Measurements from ENCODE around the gene RASA3. TPM values are rescaled to one million over a fixed set of nuclear protein-coding genes. Genes with fewer than 3 reads are reported as not detected.

RASA3 gene
- total RNA-seq, 2 experiments from 2014 or later = 3.6 to 17.9 TPM

GRCh38 chr13:114025714-114026431 is 106.5 kb downstream of the RASA3 start:
- POLR2A ChIA-PET = no interaction called here
- no peaks in the 10 kb centered on the region for H3K9me2 ChIP-seq (ENCODE audit: insufficient read depth, low read length)
- peaks cover 69% of the 10 kb centered on the region for H3K4me1 ChIP-seq (ENCODE audit: insufficient read depth, low read length, poor library complexity, severe bottlenecking)
- CTCF ChIA-PET (ENCODE audit: unreplicated experiment) = interaction anchor here (0.8 kb wide), 1 partner anchor 84 kb away, joined by 3 read pairs; no protein-coding TSS in a partner anchor
- H3K4me2 ChIP-seq (ENCODE audit: low read length) = peak overlapping the region; percentile 96
- no TSS peak for BruUV-seq (replicated peaks)
- H2AFZ ChIP-seq (ENCODE audit: low read length) = no peak overlapping the region
- H3K79me2 ChIP-seq (ENCODE audit: insufficient read depth, low read depth, low read length) = no peaks in the 10 kb centered on the region
- H4K20me1 ChIP-seq (ENCODE audit: insufficient read depth, low read length) = no peaks in the 10 kb centered on the region
- peak overlapping the region; percentile 89 for H3K27ac ChIP-seq (ENCODE audit: low read depth, low read length, poor library complexity, severe bottlenecking)
- no peaks in the 10 kb centered on the region for H3K9me3 ChIP-seq (ENCODE audit: low read length)
- TF ChIP-seq CTCF (conservative IDR thresholded peaks at IDR 0.05; ENCODE audit: low read length) = no peak; the same call in 1 of the 2 replicates
- no peak for TF ChIP-seq EZH2phosphoT487 (IDR thresholded peaks at IDR 0.05; ENCODE audit: borderline replicate concordance, low read depth, low read length)
- peaks cover 3% of the 10 kb centered on the region; the same call in 1 of the 2 replicates for H3K36me3 ChIP-seq (ENCODE audit: insufficient read depth, low read length)
- peak overlapping the region; percentile 64 for H3K4me3 ChIP-seq (ENCODE audit: low read depth, low read length, poor library complexity, severe bottlenecking)
- DNase-seq (ENCODE audit: low spot score) = peak; percentile 31
- intact Hi-C loops (cut with micrococcal nuclease; ENCODE audit: unreplicated experiment) = loop anchor here (1.0 to 5.0 kb wide), 5 partner anchors 17 to 201 kb away; no protein-coding TSS in a partner anchor

DNA sequence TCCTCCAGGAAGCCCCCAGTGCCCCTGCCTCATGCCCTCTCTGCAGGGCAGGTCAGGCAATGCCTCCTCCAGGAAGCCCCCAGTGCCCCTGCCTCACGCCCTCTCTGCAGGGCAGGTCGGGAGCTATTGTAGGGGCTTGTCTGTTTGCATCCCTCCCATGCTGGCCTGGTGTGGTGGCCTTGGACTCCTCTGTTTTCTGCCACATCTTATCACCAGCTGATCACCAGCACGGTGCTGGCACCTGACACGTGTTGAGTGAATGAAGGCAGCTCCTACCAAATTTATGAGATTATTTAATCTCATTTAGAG is 107.1 kb downstream of the RASA3 start:
- intact Hi-C loops (cut with micrococcal nuclease; ENCODE audit: unreplicated experiment) = loop anchor here (2.0 to 5.0 kb wide), 3 partner anchors 39 to 202 kb away; no protein-coding TSS in a partner anchor
- H3K4me3 ChIP-seq (ENCODE audit: low read depth, low read length, poor library complexity, severe bottlenecking) = peak overlapping the region; percentile 64
- CTCF ChIA-PET (ENCODE audit: unreplicated experiment) = interaction anchor here (0.8 kb wide), 1 partner anchor 85 kb away, joined by 3 read pairs; no protein-coding TSS in a partner anchor

More for the DNA sequence above, 107.1 kb downstream of the RASA3 start:
- Histone ChIP-seq H3K4me2 (ENCODE audit: low read length) (peak overlapping the region; percentile 96), H3K79me2 (ENCODE audit: insufficient read depth, low read depth, low read length) (no peaks in the 10 kb centered on the region), H3K4me1 (ENCODE audit: insufficient read depth, low read length, poor library complexity, severe bottlenecking) (peaks cover 74% of the 10 kb centered on the region), H4K20me1 (ENCODE audit: insufficient read depth, low read length) (no peaks in the 10 kb centered on the region), H3K36me3 (ENCODE audit: insufficient read depth, low read length) (peaks cover 4% of the 10 kb centered on the region; the same call in 1 of the 2 replicates), H3K27ac (ENCODE audit: low read depth, low read length, poor library complexity, severe bottlenecking) (peak overlapping the region; percentile 89), H3K9me3 (ENCODE audit: low read length) (no peaks in the 10 kb centered on the region), H3K9me2 (ENCODE audit: insufficient read depth, low read length) (no peaks in the 10 kb centered on the region), H2AFZ (ENCODE audit: low read length) (no peak overlapping the region; the same call in 1 of the 2 replicates)
- DNase-seq (ENCODE audit: low spot score) = peak; percentile 29
- no TSS peak for BruUV-seq (replicated peaks)
- TF ChIP-seq EZH2phosphoT487 (IDR thresholded peaks at IDR 0.05; ENCODE audit: borderline replicate concordance, low read depth, low read length) (no peak), CTCF (conservative IDR thresholded peaks at IDR 0.05; ENCODE audit: low read length) (no peak)
- POLR2A ChIA-PET = interaction anchor here (1.0 kb wide), 1 partner anchor 39 kb away, joined by 7 read pairs; no protein-coding TSS in a partner anchor
